Testis (tissue), 3 donors: ENCODE results near the gene SENP7. TPM values are rescaled to one million over a fixed set of nuclear protein-coding genes. Genes with fewer than 3 reads are reported as not detected.
"Not testable (repeated sequence)": the region's sequence is repeated elsewhere in the genome, so short reads cannot be mapped to it uniquely, and the experiment has no call there.

Experiments used
- DNase-seq: peaks from one replicate; pipeline ENCODE4 v3.0.0-alpha.2; 2019
- H3K27ac ChIP-seq, 2 donors: fragments of 200-600 bp; sonication (generic); one replicate each; pipeline ENCODE4 v1.5.1; 2019
- H3K27me3 ChIP-seq: fragments of 200-600 bp; sonication (generic); one replicate; pipeline ENCODE4 v1.5.1; 2019
- H3K36me3 ChIP-seq: fragments of 200-600 bp; sonication (generic); one replicate; pipeline ENCODE4 v1.5.1; 2017; ENCODE audit warnings: low read depth; ENCODE audit errors: missing control alignments
- H3K4me1 ChIP-seq: fragments of 200-600 bp; sonication (generic); one replicate; pipeline ENCODE4 v1.5.1; 2019
- H3K4me3 ChIP-seq, 2 donors: fragments of 200-600 bp; sonication (generic); one replicate each; pipeline ENCODE4 v1.5.1; 2017 to 2019
- H3K9me3 ChIP-seq: fragments of 200-600 bp; sonication (generic); one replicate; pipeline ENCODE4 v1.5.1; 2017
- CTCF ChIP-seq, 3 experiments: fragments of 450-650 bp in 2 of 3; fragments of 200-600 bp in 1 of 3; sonication (generic) in 1 of 3; IDR thresholded peaks; one replicate each; pipeline ENCODE4 v1.5.1; 2016 to 2019; ENCODE audit warnings: antibody characterized with exemption in 3 of 3, mild to moderate bottlenecking in 2 of 3, moderate library complexity in 1 of 3
- POLR2A ChIP-seq: fragments of 450-650 bp; IDR thresholded peaks from one replicate; pipeline ENCODE4 v1.6.1; 2017; ENCODE audit warnings: antibody characterized with exemption, mild to moderate bottlenecking, moderate library complexity
- WGBS, 2 donors: methylation state at CpG; one replicate each; pipeline ENCODE4 v1.1.5; 2018; 5-methylcytosine and 5-hydroxymethylcytosine counted together
- intact Hi-C: fragments of 100-400 bp; cut with DNase I; formaldehyde crosslinking; loops from one replicate; pipeline ENCODE4 v1.15.1; 2023; ENCODE audit warnings: low total_unique reads
- polyA plus RNA-seq: library from polyadenylated mRNA; stranded (reverse); fragments of 350-450 nt; fragmentation: Illumina TruSeq; extraction: RNeasy Lipid Tissue Mini Kit (QIAGEN cat#74804); gene quantifications from one replicate; pipeline ENCODE4 v1.2.3, GENCODE V29; 2014; ENCODE audit warnings: low read depth, low replicate concordance; ENCODE audit not compliant: insufficient read depth
- total RNA-seq, 2 donors: library from RNA; depleted of rRNA; stranded (reverse); fragments of >200 nt; gene quantifications; one replicate each; pipeline ENCODE4 v1.2.3, GENCODE V29; 2016

SENP7 gene
- total and polyA plus RNA-seq, 3 donors from 2014 or later: 12.6 to 25.7 (median 23.9) TPM

- no peaks in the 10 kb centered on the region for H3K27me3 ChIP-seq
- H3K4me3 ChIP-seq: no peak overlapping the region
- DNase-seq: no peak
- no peak overlapping the region for H3K27ac ChIP-seq
- TF ChIP-seq CTCF (IDR thresholded peaks at IDR 0.05): no peak
- no peak for TF ChIP-seq POLR2A
- H3K4me1 ChIP-seq: no peaks in the 10 kb centered on the region
- no peaks in the 10 kb centered on the region for H3K36me3 ChIP-seq
- intact Hi-C loops: no loop called here
- H3K9me3 ChIP-seq: no peaks in the 10 kb centered on the region
- WGBS, 2 donors: 88 to 95% methylated on average over 2 of the region's 2 CpGs
These were observed 15.2 kb downstream of the SENP7 start for GRCh38 chr3:101497803-101498202.

- intact Hi-C loops: no loop called here
- H3K36me3 ChIP-seq: no peaks in the 10 kb centered on the region
- no peak for DNase-seq
- no peak overlapping the region for H3K27ac ChIP-seq
- no peaks in the 10 kb centered on the region for H3K27me3 ChIP-seq
- no peak overlapping the region for H3K4me3 ChIP-seq
- H3K4me1 ChIP-seq: no peaks in the 10 kb centered on the region
- no peaks in the 10 kb centered on the region for H3K9me3 ChIP-seq
- 83 to 88% methylated on average over 4 of the region's 4 CpGs for WGBS, 2 donors
- TF ChIP-seq POLR2A (no peak), CTCF (IDR thresholded peaks at IDR 0.05) (no peak)
These were observed 17.5 kb downstream of the SENP7 start for GRCh38 chr3:101495552-101495951.

- H3K4me1 ChIP-seq: no peaks in the 10 kb centered on the region
- H3K36me3 ChIP-seq: no peaks in the 10 kb centered on the region
- no peak overlapping the region for H3K27ac ChIP-seq
- H3K9me3 ChIP-seq: no peaks in the 10 kb centered on the region
- WGBS, 2 donors: 96% methylated on average over 8 of the region's 8 CpGs
- intact Hi-C loops: no loop called here
- TF ChIP-seq POLR2A (no peak), CTCF (IDR thresholded peaks at IDR 0.05) (no peak)
- no peak for DNase-seq
- no peak overlapping the region for H3K4me3 ChIP-seq
- H3K27me3 ChIP-seq: no peaks in the 10 kb centered on the region
These were observed 28.0 kb downstream of the SENP7 start for GRCh38 chr3:101484805-101485620.

- Histone ChIP-seq H3K9me3 (no peaks in the 10 kb centered on the region), H3K4me3 (no peak overlapping the region), H3K4me1 (no peaks in the 10 kb centered on the region), H3K27me3 (no peaks in the 10 kb centered on the region), H3K36me3 (no peaks in the 10 kb centered on the region), H3K27ac (no peak overlapping the region)
- DNase-seq: no peak
- 85 to 89% methylated on average over 3 of the region's 3 CpGs for WGBS, 2 donors
- no peak for TF ChIP-seq CTCF (IDR thresholded peaks at IDR 0.05)
- TF ChIP-seq POLR2A: no peak
- intact Hi-C loops: no loop called here
These were observed 34.0 kb downstream of the SENP7 start for GRCh38 chr3:101478980-101479379.

- H3K27ac ChIP-seq, H3K36me3 ChIP-seq, DNase-seq, H3K9me3 ChIP-seq, H3K27me3 ChIP-seq, H3K4me3 ChIP-seq, H3K4me1 ChIP-seq, intact Hi-C loops: not testable (repeated sequence)
- 95 to 100% methylated on average over 2 of the region's 2 CpGs for WGBS, 2 donors
These were observed 38.0 kb downstream of the SENP7 start for GRCh38 chr3:101474841-101475552.

- DNase-seq, H3K9me3 ChIP-seq, H3K27ac ChIP-seq, H3K4me1 ChIP-seq, H3K36me3 ChIP-seq, H3K4me3 ChIP-seq, H3K27me3 ChIP-seq, intact Hi-C loops: not testable (repeated sequence)
- WGBS, 2 donors: 88 to 97% methylated on average over 4 of the region's 4 CpGs
These were observed 44.3 kb downstream of the SENP7 start for GRCh38 chr3:101468676-101469075.

- H3K4me1 ChIP-seq, DNase-seq, H3K27me3 ChIP-seq, H3K9me3 ChIP-seq, H3K36me3 ChIP-seq, H3K4me3 ChIP-seq, H3K27ac ChIP-seq, intact Hi-C loops: not testable (repeated sequence)
- WGBS, 2 donors: 86 to 88% methylated on average over 1 to 3 of the region's 3 CpGs
These were observed 45.7 kb downstream of the SENP7 start for GRCh38 chr3:101467310-101467663.
